Tongue (tissue), 2 donors: ENCODE results near the gene TLCD4. TPM values are rescaled to one million over a fixed set of nuclear protein-coding genes. Genes with fewer than 3 reads are reported as not detected.

ENCODE experiments used
- DNase-seq: peaks from one replicate; pipeline ENCODE4 v3.0.0-alpha.2; 2015
- total RNA-seq: library from RNA; depleted of rRNA; stranded (reverse); fragments of >200 nt; gene quantifications from one replicate; pipeline ENCODE4 v1.2.3, GENCODE V29; 2014

The TLCD4 gene
- total RNA-seq, 1 donor from 2014 or later, result 43.7 TPM

GRCh38 chr1:95095833-95096217 lies 21.3 kb upstream of the TLCD4 start:
- DNase-seq, result no peak

DNA sequence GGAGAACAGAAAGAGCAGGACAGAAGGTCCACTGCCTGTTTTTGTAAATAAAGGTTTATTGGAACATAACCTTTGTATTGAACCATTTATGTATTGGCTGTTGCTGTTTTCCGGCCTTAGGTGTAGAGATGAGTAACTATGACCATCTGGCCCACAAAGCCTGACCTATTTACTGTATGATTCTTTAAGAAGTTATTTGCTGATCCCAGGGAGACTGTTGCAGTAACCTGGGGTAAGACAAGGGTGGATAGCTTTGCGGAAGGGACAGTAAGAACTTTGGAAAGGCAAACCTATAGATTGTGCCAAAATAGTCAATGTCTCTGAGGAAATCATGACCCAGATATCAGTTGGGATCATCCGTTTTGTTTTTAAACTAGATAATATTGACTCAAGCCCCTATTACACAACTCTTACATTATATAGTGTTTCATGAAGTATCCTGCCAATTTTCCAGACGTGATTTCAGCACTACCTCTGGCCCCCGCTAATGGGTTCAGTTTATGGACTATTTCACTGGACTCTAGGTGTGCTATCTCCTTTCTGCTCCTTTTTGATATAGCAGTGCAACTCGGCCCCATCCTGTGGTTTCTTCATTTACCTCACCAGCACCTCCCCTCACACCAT lies 20.8 kb upstream of the TLCD4 start:
- no peak for DNase-seq

DNA sequence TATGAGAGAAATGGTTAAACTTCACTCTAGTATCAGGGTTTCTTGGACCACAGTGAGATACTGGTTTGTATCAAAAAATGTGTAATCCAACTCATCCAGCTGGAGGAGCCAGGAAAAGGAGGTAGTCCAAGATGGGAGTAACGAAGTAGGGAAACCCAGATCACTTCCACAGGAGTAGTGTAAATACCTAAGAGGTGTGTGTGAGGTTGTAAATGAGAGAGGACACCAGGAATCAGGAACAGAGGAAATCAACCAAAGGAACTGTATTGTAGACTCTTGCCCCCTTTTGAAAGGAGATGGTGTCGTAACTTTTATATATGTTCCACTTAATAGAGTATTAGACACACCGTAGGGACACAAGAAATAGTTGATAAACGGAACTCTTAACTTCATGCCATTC lies 19.7 kb upstream of the TLCD4 start:
- DNase-seq, result no peak

- no peak for DNase-seq
Observed at GRCh38 chr1:95098196-95098595, 19.0 kb upstream of the TLCD4 start.

GRCh38 chr1:95108792-95109191 lies 8.4 kb upstream of the TLCD4 start:
- no peak for DNase-seq

DNA sequence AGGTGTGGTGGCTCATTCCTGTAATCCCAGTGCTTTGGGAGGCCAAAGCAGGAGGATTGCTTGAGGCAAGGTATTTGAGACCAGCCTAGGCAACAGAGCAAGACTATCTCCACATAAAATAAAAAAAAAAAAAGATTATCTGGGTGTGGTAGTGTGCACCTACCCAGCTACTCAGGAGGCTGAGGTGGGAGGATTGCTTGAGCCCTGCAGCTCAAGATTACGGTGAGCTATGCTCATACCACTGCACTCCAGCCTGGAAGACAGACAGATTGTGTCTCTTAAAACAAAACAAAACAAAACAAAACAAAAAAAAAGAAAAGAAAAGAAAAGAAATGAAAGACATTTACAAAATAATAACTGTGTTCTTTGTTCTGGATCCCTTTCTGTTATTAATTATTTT lies 6.1 kb upstream of the TLCD4 start:
- no peak for DNase-seq

- DNase-seq, result no peak
Observed at GRCh38 chr1:95113684-95114083, 3.5 kb upstream of the TLCD4 start.

- no peak for DNase-seq
Observed at GRCh38 chr1:95115708-95116137, 1.4 kb upstream of the TLCD4 start.

DNA sequence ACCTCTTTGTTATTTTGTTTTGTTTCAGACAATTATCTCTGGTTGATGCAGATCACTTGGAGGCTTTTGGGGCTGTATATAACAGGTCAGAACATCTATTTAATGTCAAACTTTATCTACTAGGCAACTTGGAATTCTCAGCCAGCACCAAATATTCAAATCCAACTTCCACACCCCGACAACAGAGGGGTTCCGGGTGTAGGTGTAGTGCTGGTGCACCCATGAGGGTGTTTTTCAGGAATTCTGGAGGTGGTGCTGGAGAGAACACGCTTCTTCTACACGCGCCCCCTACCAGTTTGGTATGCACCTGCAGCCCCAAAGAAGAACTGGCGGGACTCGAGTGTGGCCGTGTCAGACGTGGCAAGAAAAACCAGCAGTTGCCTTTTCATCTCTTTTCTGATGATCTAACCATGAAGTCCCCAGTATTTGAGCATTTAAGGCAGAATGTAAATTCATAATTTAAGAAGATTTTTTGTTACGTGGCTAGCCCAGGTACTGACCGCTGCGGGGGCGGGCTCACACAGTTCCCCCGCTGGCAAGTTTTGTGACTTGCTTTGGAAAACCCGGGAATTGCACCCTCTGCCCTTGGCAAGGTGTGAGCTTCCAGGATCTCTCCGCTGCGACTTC lies 462 bp upstream of the TLCD4 start:
- DNase-seq, result peak; percentile 82

DNA sequence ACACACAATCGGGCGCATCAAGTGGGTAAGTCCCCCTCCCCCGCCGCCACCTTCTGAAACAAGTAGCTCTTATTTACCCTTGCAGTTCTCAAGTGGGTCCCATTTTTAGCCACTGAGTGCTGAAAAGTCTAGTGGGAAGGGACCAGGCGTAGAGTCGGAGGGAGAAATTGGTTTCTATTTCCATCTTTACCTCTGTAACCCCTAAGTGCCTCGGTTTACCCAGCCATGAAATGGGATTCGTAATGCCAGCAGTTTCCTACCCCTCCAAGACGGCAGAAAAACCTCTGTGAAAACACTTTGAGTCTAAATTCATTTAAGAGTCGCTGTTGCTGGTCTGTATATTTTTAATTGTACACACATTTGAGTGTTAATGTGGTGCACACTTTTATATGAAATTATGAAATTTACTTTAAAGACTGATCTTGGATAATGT lies 928 bp downstream of the TLCD4 start:
- no peak for DNase-seq

GRCh38 chr1:95118710-95119109 lies 1.6 kb downstream of the TLCD4 start:
- DNase-seq, result peak; percentile 22

GRCh38 chr1:95119273-95119672 lies 2.1 kb downstream of the TLCD4 start:
- DNase-seq, result no peak

DNA sequence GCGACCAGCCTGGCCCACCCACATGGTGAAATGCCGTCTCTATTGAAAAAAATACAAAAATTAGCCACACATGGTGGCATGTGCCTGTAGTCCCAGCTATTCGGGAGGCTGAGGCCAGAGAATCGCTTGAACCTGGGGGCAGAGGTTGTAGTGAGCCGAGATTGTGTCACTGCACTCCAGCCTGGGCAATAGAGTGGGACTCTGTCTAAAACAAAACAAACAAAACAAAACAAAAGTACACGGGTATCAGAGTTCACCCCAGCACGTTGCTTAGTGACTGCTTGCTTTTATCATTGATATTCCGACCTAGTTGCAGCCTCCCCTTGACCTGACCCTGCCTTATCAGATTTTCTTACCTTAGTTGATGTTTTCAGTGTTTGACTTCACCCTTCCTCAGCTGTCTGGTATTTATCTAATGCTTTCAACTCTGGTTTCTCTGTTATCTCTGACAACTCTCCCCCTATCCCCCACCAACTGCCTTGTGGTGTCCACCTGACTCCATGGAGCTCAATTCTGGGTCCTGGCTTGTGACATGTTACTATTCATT lies 5.1 kb downstream of the TLCD4 start:
- DNase-seq, result no peak

DNA sequence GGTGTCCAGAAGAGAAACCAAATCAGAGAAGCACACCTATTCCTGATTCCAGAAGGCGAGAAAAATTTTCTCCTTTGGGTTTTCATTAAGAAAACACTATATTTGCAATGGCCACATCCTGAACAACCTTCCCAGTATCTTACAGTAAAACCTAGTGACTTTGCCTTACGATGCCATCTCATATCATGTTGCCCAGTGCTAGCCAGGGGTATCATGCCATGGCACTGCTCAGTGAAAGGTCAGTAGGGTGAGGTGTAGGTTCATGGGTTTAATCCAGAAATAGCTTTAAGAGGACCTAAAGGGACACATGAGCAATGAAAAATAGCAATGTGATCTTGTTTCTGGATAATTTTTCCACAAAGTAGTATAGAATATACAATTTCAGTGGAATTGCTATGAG lies 7.2 kb downstream of the TLCD4 start:
- no peak for DNase-seq

DNA sequence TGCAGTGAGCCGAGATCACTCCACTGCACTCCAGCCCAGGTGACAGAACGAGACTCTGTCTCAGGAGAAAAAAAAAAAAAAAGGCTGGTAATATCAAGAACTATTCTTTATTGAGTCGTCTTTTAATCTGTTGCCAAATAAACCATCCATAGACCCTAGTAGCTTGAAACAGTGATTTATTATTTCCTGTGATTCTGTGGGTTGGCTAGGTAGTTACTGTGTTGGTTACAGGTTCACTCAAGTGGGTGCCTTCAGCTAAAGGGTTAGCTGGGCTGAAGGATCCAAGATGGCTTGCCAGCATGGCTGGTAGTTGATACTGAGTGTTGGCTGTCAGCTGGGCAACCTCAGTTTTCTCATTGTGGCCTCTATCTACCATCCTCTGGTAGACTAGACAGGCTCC lies 9.2 kb downstream of the TLCD4 start:
- no peak for DNase-seq

- DNase-seq, result no peak
Observed at GRCh38 chr1:95126846-95127245, 9.7 kb downstream of the TLCD4 start.

DNA sequence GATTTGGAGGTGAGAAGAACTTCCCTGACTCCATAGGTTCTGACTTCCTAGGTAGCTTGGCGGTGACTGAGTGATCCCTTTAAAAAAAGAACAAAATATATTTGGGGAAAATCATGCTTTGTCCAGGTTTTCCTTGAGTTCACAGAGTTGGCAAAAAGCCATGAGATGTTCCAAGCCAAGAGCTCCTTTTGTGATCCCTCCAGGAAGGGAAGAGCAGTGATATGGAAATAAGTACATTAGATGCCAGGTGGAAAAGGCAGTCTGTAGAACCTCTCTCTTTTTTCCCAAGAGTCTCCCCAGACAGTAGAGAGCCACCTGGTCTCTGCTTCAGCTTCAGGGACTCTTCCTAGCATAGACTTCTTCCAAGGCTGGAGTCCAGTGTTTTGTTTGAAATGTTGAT lies 10.2 kb downstream of the TLCD4 start:
- no peak for DNase-seq

GRCh38 chr1:95132762-95133161 lies 15.6 kb downstream of the TLCD4 start:
- DNase-seq, result no peak

GRCh38 chr1:95133687-95134086 lies 16.5 kb downstream of the TLCD4 start:
- DNase-seq, result no peak

GRCh38 chr1:95138223-95138622 lies 21.1 kb downstream of the TLCD4 start:
- no peak for DNase-seq

- no peak for DNase-seq
Observed at GRCh38 chr1:95139039-95139438, 21.9 kb downstream of the TLCD4 start.

- DNase-seq, result no peak
Observed at GRCh38 chr1:95140791-95141190, 23.6 kb downstream of the TLCD4 start.

DNA sequence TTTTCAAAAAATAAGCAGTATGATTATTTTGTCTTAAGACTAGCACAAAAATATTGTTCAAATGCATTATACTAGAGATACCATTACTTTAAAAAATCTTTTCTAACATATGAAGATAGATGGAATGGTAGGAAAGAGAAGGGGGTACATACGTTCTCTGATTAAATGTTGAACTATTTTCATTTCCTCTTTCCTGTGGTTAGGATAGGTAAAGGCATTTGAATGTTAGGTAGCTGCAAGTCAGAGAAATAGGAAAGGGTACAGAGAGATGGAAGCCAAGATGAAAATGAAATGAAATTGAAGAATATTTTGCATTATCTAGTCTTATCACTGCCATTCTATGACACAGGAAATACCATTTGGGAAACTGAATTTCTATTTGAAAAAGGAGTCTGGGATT lies 28.3 kb downstream of the TLCD4 start:
- DNase-seq, result no peak

DNA sequence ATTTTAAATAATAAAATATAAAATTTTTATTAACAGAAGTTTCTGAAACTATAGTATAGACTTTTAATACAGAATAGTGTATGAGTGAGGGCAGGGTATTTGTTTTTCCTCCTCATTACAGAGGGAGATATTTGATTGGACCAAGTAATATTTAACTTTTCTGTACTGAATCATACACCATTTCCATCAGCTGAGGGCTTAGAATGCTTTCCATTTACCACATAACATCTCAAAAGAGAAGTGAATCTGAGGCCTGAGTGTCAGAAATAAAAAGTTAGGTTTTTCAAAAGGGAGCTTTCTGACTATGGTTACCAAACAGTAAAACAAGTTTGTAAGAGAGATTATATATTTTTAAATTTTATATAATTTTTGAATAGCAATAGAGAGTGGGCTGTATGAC lies 29.5 kb downstream of the TLCD4 start:
- DNase-seq, result no peak
